ENCODE results near the gene PHF24.

PHF24 gene

GRCh38 chr9:34971146-34971811 is 13.2 kb downstream of the PHF24 start:
- Mint-ChIP-seq H3K9me3 (no peaks in the 10 kb centered on the region), H3K36me3 (no peaks in the 10 kb centered on the region), H3K27ac (no peak overlapping the region), H3K27me3 (peaks cover 10% of the 10 kb centered on the region), H3K4me1 (no peaks in the 10 kb centered on the region), H3K4me3 (no peak overlapping the region)

- Mint-ChIP-seq H3K4me3 (no peak overlapping the region), H3K27me3 (no peaks in the 10 kb centered on the region), H3K4me1 (no peaks in the 10 kb centered on the region), H3K27ac (no peak overlapping the region), H3K36me3 (no peaks in the 10 kb centered on the region), H3K9me3 (no peaks in the 10 kb centered on the region)
Observed at GRCh38 chr9:34974664-34975063, 16.6 kb downstream of the PHF24 start.

GRCh38 chr9:34976441-34976840 is 18.4 kb downstream of the PHF24 start:
- Mint-ChIP-seq H3K36me3 (no peaks in the 10 kb centered on the region), H3K9me3 (no peaks in the 10 kb centered on the region), H3K27me3 (no peaks in the 10 kb centered on the region), H3K27ac (no peak overlapping the region), H3K4me3 (no peak overlapping the region), H3K4me1 (no peaks in the 10 kb centered on the region)

- no peaks in the 10 kb centered on the region for H3K36me3 Mint-ChIP-seq
- H3K4me3 Mint-ChIP-seq, result no peak overlapping the region
- no peak overlapping the region for H3K27ac Mint-ChIP-seq
- H3K4me1 Mint-ChIP-seq, result no peaks in the 10 kb centered on the region
- H3K27me3 Mint-ChIP-seq, result no peaks in the 10 kb centered on the region
- no peaks in the 10 kb centered on the region for H3K9me3 Mint-ChIP-seq
Observed at GRCh38 chr9:34976992-34977391, 18.9 kb downstream of the PHF24 start.

GRCh38 chr9:34980181-34980761 is 22.2 kb downstream of the PHF24 start:
- no peaks in the 10 kb centered on the region for H3K36me3 Mint-ChIP-seq
- no peaks in the 10 kb centered on the region for H3K9me3 Mint-ChIP-seq
- H3K27ac Mint-ChIP-seq, result no peak overlapping the region
- no peak overlapping the region for H3K4me3 Mint-ChIP-seq
- peaks cover 32% of the 10 kb centered on the region for H3K4me1 Mint-ChIP-seq
- no peaks in the 10 kb centered on the region for H3K27me3 Mint-ChIP-seq

DNA sequence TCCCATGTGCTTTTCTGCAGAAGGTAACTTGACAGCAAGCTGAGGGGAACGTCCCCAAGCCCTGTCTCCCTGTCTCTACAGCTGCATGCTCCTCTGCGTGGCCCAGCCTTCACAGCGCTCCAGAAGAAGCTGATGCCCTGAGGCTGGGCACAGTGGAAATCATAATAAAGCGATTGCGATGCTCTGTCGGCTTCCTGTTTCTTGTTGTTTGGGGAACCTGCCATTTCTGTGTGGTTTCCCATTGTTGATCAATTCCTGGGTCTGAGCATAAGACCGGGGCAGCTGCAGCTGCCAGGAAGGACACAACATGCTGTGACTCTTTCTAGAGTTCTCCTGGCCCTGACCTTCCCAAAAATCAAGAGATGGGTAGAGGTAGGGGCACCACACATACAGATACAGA is 24.3 kb downstream of the PHF24 start:
- Mint-ChIP-seq H3K4me3 (no peak overlapping the region), H3K4me1 (peaks cover 53% of the 10 kb centered on the region), H3K27ac (peak overlapping the region; percentile 43), H3K27me3 (no peaks in the 10 kb centered on the region), H3K9me3 (no peaks in the 10 kb centered on the region), H3K36me3 (no peaks in the 10 kb centered on the region)

DNA sequence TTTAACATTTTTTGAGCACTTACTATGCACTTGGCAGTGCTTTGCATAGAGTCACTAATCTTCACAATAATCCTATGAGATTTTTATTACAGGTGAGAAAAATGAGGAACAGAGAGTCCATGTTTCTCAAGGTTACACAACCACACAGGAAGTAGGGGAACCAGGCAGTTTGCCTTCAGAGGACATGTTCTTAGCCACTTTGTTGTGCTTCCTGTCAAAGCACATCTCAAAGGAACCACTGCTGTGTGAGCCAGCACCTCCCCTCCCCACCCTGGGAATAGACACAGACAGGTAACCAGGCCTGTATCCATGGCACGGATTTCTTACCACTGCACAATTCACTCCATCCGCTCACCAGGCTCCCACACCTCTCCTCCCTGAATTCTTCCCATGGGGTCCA is 25.1 kb downstream of the PHF24 start:
- no peaks in the 10 kb centered on the region for H3K9me3 Mint-ChIP-seq
- peaks cover 60% of the 10 kb centered on the region for H3K4me1 Mint-ChIP-seq
- peak overlapping the region; percentile 69 for H3K27ac Mint-ChIP-seq
- no peaks in the 10 kb centered on the region for H3K36me3 Mint-ChIP-seq
- H3K4me3 Mint-ChIP-seq, result no peak overlapping the region
- no peaks in the 10 kb centered on the region for H3K27me3 Mint-ChIP-seq

DNA sequence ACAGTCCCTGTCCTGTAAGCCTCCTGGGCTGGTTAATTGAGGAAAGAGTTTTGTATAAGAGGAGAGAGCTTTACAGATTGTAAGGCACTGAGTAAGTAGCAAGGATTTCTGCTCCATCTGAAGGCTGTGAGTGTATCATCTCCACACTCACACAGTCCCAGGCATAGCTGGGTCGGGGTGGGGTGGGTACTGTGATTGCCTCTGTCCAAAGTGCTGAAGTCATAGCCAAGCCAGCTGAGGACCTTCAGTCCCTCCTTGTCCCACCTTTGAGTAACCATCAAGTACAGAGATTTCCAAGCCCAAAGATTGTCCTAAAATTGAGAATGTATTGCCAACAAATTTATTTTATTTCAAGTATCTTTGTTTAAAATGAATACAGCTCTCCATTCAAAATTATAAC is 26.0 kb downstream of the PHF24 start:
- H3K4me1 Mint-ChIP-seq, result peaks cover 66% of the 10 kb centered on the region
- H3K27me3 Mint-ChIP-seq, result no peaks in the 10 kb centered on the region
- no peaks in the 10 kb centered on the region for H3K36me3 Mint-ChIP-seq
- no peak overlapping the region for H3K4me3 Mint-ChIP-seq
- H3K27ac Mint-ChIP-seq, result peak overlapping the region; percentile 33
- no peaks in the 10 kb centered on the region for H3K9me3 Mint-ChIP-seq

DNA sequence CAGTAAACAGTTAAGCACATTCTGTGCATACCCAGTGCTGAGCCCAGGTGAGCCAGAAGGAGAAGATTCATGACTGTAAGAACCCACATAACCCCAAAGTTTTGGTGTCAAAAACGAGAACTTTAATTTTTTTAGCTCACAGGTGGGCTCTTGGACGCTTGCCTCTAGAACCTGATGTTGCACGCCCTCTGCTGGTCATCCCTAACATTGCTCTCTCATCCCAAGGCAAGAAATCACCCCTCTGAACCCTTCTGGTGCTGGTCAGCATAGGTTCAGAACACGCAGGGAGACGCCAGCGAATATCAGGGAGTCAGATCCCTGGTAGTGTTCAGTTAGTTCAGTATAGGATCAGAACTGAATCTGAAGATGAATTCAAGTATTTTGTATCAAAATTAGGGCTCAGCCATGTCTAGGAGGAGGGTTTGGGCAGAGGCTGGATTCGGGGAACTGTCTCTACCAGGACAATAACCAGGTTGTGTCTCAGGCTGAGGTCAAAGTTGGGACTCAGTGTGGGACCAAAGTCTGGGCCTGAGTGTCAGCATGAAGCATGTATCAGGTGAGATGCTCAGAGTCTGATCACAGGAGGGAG is 27.3 kb downstream of the PHF24 start:
- Mint-ChIP-seq H3K4me1 (peaks cover 70% of the 10 kb centered on the region), H3K36me3 (no peaks in the 10 kb centered on the region), H3K4me3 (peak overlapping the region; percentile 45), H3K27ac (peak overlapping the region; percentile 82), H3K27me3 (no peaks in the 10 kb centered on the region), H3K9me3 (no peaks in the 10 kb centered on the region)

DNA sequence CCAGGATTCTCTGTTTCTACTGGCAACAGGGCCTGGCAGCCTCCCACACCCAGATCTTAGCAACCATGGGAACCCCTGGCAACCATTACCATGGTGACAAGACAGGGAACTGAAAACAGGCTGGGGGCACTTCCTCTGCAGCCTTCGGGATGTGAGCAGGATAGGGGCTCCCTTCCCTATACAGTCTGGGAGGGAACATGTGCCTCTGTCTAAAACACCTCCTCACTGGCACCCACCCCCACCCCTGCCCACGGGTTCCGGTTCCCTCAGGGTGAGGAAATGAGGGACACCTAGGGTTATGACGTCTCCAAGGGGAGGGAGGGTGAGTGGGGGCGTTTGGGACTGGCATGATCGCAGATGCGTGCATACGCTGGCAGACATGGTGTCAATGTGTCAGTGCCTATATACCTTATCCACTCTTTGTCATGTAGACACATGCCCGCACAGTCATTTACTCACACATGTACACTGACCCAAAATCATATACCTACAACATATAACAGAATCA is 28.5 kb downstream of the PHF24 start:
- Mint-ChIP-seq H3K4me3 (peak overlapping the region; percentile 8), H3K27me3 (no peaks in the 10 kb centered on the region), H3K27ac (peak overlapping the region; percentile 9), H3K4me1 (peaks cover 77% of the 10 kb centered on the region), H3K9me3 (no peaks in the 10 kb centered on the region), H3K36me3 (no peaks in the 10 kb centered on the region)

DNA sequence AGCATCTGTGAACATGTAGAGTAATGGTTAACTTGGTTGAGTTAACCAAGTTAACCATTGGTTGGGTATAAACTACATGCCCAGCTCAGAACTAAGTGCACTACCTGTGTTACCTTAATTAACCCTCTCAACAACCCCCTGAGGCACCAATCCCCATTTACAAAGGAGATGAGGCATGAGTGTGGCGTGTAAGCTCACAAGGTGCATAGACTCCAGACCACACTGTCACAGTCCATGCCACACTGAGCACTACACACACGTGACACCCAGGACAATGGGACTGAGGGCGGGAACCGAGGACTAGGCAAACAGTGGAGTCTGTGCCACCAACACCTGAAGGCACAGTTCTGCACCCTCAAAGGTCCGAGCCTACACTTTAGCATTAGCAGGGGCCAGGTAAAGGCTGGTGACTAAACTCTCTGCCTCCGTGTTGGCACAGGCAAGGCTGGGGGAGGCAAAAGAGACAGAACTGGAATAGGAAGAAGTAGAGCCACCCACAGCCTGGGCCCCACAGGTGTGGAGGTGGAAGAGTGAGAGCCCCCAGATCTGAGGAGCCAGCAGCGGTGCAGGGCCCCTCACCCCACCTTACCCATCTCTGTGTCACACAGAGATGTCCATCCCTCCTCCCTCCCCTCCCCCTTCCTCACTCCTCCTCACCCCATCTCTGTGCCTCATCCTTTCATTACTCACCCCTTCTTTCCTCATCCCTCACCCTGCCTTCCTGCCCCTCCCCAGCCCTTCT is 29.2 kb downstream of the PHF24 start:
- Mint-ChIP-seq H3K9me3 (no peaks in the 10 kb centered on the region), H3K4me1 (peaks cover 81% of the 10 kb centered on the region)

DNA sequence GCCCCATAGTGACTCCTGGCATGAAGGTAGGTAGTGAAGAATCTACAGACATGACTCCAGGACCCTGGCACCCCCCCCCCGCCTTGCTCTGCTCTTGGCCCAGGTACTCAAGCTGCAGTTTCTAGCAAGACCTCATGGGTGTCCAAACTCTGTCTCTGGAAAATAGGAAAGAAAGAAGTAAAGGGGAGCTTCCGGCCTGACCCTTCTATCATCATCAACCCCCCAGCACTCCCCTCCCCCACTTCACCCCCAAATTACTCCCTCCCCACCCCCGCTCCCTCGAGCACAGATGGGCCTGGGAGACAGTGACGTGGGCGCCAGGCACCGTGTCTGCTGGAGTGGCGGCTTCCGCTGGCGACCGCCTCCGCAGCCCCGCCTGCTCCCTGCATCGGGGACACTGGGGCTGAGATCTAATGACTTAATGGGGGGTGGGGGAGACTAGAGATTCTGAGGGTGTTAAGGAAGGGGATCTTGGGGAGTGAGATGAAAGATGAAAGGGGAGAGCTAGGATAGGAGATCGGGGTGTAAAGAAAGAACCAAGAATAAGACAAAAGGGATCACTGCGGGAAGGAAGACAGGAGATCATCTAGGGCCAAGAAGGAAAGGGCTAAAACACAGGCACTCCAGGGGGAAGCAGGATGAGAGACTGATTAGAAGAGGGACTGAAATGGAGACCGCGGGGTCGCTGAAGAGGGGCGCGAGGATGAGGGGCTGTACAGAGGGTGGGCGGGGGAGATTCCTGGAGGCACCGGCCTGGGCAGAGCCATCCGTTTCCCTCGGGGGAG is 30.3 kb downstream of the PHF24 start:
- Mint-ChIP-seq H3K4me1 (peaks cover 81% of the 10 kb centered on the region), H3K36me3 (no peaks in the 10 kb centered on the region), H3K27me3 (no peaks in the 10 kb centered on the region), H3K4me3 (peak overlapping the region; percentile 94), H3K27ac (peak overlapping the region; percentile 85), H3K9me3 (no peaks in the 10 kb centered on the region)

More for the DNA sequence above, 29.2 kb downstream of the PHF24 start:
- Mint-ChIP-seq H3K27me3 (no peaks in the 10 kb centered on the region), H3K4me3 (peak overlapping the region; percentile 8), H3K36me3 (no peaks in the 10 kb centered on the region), H3K27ac (peak overlapping the region; percentile 12)

DNA sequence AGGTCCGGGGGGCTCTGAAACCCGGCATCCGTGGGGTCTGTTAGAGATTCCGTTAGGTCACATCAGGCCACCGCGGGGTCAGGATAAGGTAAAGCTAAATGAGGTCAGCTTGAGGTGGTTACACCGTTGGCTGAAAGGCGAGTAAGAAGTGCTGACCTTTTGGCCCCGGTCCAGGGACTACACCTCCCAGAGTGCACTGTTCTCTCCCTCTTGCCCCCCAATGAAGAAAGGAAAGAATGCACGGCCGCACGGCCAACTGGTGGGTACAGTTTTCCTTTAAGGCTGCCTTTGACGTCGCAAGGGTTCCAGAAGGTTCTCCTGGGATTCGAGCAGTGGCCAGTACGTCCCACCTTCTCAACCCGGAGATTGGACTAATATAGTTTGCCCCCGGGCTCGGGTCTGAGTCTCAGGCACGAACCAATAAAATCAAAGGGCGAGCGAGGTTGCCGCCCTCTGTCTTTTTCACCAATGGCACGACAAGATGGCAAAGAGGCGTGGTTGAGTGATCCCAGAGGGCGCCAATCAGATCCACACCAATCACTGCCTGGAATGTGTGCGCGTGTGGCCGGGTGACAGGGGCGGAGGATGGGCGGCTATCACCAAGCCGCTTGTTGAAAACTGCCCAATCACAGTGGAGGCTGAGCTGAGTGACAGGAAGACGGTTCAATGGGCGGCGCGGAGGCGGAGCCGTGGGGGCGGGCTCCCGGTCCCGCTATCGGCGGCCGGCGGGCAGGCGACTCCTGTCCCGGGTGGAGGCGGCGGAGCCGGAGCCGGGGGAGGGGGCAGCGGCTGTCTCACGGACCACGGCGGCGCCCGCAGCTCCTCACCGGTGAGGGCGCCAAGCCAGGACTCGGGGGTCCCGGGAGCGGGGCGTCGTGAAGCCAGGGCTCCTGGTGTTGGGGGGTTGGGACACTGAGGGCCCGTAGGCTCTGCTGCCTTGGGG is 31.2 kb downstream of the PHF24 start, which contains the start of gene DNAJB5:
Gene DNAJB5 (plus strand): TSS at position 743 of the 943 bp plus-strand sequence. CDS start 886 bp downstream, outside the sequence.
- Mint-ChIP-seq H3K4me3 (peak within 1 kb of the TSS; percentile 94), H3K9me3 (no peaks in the 10 kb centered on the region), H3K27me3 (no peaks in the 10 kb centered on the region), H3K36me3 (no peaks in the 10 kb centered on the region), H3K4me1 (peaks cover 81% of the 10 kb centered on the region), H3K27ac (peak within 1 kb of the TSS; percentile 70)

DNA sequence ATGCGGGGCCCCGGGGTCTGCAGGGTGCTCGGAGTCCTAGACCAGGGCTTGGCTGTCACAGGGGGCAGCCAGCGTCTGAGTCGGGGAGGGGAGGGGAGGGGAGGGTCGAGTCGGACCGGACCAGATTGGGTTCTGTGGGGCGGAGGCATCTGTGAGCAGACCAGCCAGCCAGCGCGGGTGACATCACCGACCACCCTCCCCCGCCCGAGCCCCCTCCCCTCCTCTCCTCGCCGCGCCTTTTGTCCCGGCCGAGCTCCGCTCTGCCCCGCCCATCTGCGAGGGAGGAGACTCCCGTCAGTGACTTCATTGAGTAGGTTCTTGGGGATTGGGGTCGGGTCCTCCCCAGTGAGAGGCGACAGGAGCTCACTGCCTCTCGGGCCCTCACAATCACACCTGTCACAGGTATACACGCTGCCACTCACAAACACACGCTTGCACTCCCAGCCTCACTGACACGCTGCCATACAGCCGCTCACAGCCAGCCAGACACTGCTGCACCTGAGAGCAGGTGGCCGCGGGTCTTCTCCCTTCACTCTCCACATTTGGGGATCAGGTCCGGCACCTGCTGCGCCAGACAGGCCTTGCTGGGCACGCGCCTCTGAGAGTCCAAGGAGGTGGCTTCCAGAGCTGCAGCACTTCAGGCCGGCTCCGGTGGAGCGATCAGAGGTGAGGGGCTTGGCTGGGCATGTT is 32.0 kb downstream of the PHF24 start:
- Mint-ChIP-seq H3K27ac (peak overlapping the region; percentile 38), H3K4me1 (peaks cover 76% of the 10 kb centered on the region), H3K27me3 (no peaks in the 10 kb centered on the region), H3K4me3 (peak overlapping the region; percentile 81), H3K36me3 (no peaks in the 10 kb centered on the region), H3K9me3 (no peaks in the 10 kb centered on the region)
